ENCODE results near the gene CCND2.
"Not testable (repeated sequence)": the region's sequence is repeated elsewhere in the genome, so short reads cannot be mapped to it uniquely, and the experiment has no call there.

- TF ChIP-seq CTCF, POLR2A, POLR2AphosphoS5 (IDR thresholded peaks at IDR 0.05): not testable (repeated sequence)
Observed at GRCh38 chr12:4243491-4244100, 30.0 kb upstream of the CCND2 start.

Data from breast epithelium (tissue), 3 donors.